ENCODE data around the gene ATG16L2.

DNA sequence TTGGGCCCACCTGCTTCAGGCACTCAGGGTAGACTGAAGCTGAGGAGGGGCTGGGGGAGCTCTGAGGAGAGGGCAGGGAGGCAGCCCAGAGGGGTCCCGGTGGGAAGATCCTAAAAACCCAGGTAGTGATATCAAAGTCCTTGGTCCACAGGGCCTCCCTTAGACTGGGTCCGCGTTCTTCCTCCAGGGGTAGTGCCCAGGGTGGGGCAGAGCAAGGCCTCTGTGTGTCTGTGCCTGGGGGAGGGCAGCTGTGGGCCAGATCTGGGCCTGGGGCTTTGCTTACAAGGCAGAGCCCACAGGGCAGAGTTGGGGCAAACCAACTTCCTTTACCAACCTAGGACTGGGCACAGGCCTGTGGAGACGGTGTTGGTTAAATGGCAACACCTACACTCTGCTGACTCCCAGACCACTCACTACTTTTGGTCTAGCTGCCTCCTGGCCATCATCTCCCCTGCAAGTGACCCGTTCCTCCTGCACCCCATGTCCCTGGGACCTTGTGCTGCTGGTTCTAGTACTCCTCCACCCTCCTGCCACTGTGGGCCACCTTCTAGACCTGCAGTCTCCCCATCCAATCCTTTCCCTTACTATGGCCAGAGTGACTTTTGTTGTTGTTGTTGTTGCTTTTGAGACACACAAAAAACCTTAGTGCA lies 15.8 kb downstream of the ATG16L2 start:
- TF ChIP-seq, protein P1, sequence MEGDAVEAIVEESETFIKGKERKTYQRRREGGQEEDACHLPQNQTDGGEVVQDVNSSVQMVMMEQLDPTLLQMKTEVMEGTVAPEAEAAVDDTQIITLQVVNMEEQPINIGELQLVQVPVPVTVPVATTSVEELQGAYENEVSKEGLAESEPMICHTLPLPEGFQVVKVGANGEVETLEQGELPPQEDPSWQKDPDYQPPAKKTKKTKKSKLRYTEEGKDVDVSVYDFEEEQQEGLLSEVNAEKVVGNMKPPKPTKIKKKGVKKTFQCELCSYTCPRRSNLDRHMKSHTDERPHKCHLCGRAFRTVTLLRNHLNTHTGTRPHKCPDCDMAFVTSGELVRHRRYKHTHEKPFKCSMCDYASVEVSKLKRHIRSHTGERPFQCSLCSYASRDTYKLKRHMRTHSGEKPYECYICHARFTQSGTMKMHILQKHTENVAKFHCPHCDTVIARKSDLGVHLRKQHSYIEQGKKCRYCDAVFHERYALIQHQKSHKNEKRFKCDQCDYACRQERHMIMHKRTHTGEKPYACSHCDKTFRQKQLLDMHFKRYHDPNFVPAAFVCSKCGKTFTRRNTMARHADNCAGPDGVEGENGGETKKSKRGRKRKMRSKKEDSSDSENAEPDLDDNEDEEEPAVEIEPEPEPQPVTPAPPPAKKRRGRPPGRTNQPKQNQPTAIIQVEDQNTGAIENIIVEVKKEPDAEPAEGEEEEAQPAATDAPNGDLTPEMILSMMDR (conservative IDR thresholded peaks at IDR 0.05) = no peak
- no peak for TF ChIP-seq ZFX (IDR thresholded peaks at IDR 0.05)
